Kidney (tissue), 14 donors: Measurements from ENCODE around the gene NFATC2. TPM values are rescaled to one million over a fixed set of nuclear protein-coding genes. Genes with fewer than 3 reads are reported as not detected.

Experiments
- DNase-seq, 5 donors: peaks; one replicate each; pipeline ENCODE4 v3.0.0-alpha.2; 2013 to 2020
- FAIRE-seq: peaks from 2 replicates; lab custom pipeline; 2012; peaks lifted over from hg19 to GRCh38; lab: Jason Lieb, UNC
- H3K27ac ChIP-seq, 2 donors: one replicate each; pipeline ENCODE4 v1.7.0; 2013; ENCODE audit warnings: low read depth in 2 of 2, low read length in 2 of 2, inconsistent platforms in 1 of 2
- H3K27me3 ChIP-seq: one replicate; pipeline ENCODE4 v1.7.1; 2013; ENCODE audit warnings: low read length, inconsistent platforms; ENCODE audit not compliant: control insufficient read depth, insufficient read depth
- H3K36me3 ChIP-seq, 3 donors: one replicate each; pipeline versions ENCODE4 v1.7.0 to v1.7.1; 2013; ENCODE audit warnings: low read length in 3 of 3, control low read depth in 1 of 3, inconsistent platforms in 1 of 3; ENCODE audit not compliant: insufficient read depth in 3 of 3, control insufficient read depth in 2 of 3
- H3K4me1 ChIP-seq, 3 donors: one replicate each; pipeline versions ENCODE4 v1.7.0 to v1.7.1; 2013; ENCODE audit warnings: low read length in 3 of 3, inconsistent platforms in 1 of 3, low read depth in 1 of 3; ENCODE audit not compliant: control insufficient read depth in 2 of 3, insufficient read depth in 2 of 3
- H3K4me3 ChIP-seq, 3 donors: one replicate each; pipeline versions ENCODE4 v1.7.0 to v1.8.1; 2013; ENCODE audit warnings: low read length in 3 of 3, control low read depth in 1 of 3, inconsistent platforms in 1 of 3
- H3K9ac ChIP-seq, 3 donors: one replicate each; pipeline versions ENCODE4 v1.7.0 to v1.7.1; 2013; ENCODE audit warnings: low read length in 3 of 3, control low read depth in 1 of 3, inconsistent platforms in 1 of 3
- H3K9me3 ChIP-seq, 3 donors: one replicate each; pipeline versions ENCODE4 v1.7.0 to v1.7.1; 2013; ENCODE audit warnings: low read length in 3 of 3, control low read depth in 1 of 3, inconsistent platforms in 1 of 3; ENCODE audit not compliant: control insufficient read depth in 2 of 3, insufficient read depth in 1 of 3
- intact Hi-C: fragments of 100-400 bp; cut with DNase I; formaldehyde crosslinking; loops from one replicate; pipeline ENCODE4 v1.11.1; 2022
- polyA plus RNA-seq: library from polyadenylated mRNA; stranded (reverse); fragments of 350-450 nt; fragmentation: Illumina TruSeq; extraction: RNeasy Lipid Tissue Mini Kit (QIAGEN cat#74804); gene quantifications from one replicate; pipeline ENCODE4 v1.2.3, GENCODE V29; 2014; ENCODE audit warnings: low read depth, low replicate concordance; ENCODE audit not compliant: insufficient read depth
- total RNA-seq: library from RNA; stranded (reverse); fragmentation: NEBNext Ultra II Directional; extraction: Animal tissue kit (Norgen Biotek cat#: 25700); gene quantifications from one replicate; pipeline ENCODE4 v1.2.1, GENCODE V29; 2021
- TF ChIP-seq, protein P1 (sequence below): IDR thresholded peaks from 3 replicates; pipeline ENCODE4 v1.5.1; 2012; ENCODE audit warnings: mild to moderate bottlenecking, moderate library complexity, borderline replicate concordance; ENCODE audit not compliant: insufficient read depth; ENCODE audit errors: extremely low read depth
- donor health status: control.
- donor health status: control.
- donor health status: control.
- donor health status: control.
- donor health status: control.
- donor health status: DM: yes; HTN: yes; CAD: no.
- donor health status: Normal renal cell carcinoma (clear cell type).

Gene NFATC2
- total and polyA plus RNA-seq, 2 donors from 2014 or later = 0.73 to 10.5 TPM

DNA sequence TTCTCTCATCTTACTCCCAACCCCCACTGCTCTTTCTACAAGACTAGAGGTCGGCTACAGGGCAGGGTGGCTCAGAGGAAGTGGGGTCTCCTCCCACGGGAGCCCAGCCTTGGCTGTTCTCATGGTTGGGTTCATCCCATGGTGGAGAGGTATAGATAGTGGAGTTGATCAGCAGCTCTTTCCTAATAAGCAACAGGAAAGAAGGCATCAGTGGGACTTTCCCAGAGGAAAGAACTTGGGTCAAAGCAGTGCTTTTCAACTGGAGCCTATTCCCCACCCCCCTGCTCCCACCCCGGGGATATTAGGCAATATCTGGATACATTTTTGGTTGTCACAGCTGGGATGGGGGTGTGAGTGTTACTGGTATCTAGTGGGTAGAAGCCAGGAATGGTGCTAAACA lies 200.9 kb downstream of the NFATC2 start:
- H3K27me3 ChIP-seq = no peaks in the 10 kb centered on the region
- no peak overlapping the region for H3K27ac ChIP-seq
- TF ChIP-seq, protein P1, sequence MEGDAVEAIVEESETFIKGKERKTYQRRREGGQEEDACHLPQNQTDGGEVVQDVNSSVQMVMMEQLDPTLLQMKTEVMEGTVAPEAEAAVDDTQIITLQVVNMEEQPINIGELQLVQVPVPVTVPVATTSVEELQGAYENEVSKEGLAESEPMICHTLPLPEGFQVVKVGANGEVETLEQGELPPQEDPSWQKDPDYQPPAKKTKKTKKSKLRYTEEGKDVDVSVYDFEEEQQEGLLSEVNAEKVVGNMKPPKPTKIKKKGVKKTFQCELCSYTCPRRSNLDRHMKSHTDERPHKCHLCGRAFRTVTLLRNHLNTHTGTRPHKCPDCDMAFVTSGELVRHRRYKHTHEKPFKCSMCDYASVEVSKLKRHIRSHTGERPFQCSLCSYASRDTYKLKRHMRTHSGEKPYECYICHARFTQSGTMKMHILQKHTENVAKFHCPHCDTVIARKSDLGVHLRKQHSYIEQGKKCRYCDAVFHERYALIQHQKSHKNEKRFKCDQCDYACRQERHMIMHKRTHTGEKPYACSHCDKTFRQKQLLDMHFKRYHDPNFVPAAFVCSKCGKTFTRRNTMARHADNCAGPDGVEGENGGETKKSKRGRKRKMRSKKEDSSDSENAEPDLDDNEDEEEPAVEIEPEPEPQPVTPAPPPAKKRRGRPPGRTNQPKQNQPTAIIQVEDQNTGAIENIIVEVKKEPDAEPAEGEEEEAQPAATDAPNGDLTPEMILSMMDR = no peak
- no peak overlapping the region for H3K9ac ChIP-seq
- FAIRE-seq = no peak
- H3K9me3 ChIP-seq = no peaks in the 10 kb centered on the region
- DNase-seq = peak in 1 of 5 donors; percentile 56
- no peaks in the 10 kb centered on the region for H3K4me1 ChIP-seq
- H3K4me3 ChIP-seq = no peak overlapping the region
- intact Hi-C loops = no loop called here
- H3K36me3 ChIP-seq = no peaks in the 10 kb centered on the region

DNA sequence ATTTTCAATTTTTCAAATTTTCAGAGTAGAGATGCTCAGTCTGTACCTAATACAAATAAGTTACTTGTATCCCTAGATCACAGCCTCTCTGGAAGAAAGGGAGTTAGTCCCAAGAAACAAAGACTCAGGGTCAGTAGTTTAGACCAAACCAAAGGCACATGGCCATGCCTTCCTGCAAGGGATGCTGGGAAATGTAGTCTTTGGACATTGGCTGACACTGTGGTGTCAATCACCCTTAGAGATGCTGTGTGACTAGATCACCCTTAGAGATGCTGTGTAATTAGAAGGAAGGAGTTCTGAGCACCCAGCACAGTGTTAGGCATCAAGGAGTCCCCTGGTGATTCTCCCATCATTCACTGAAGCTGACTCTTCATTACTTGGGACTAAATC lies 202.1 kb downstream of the NFATC2 start:
- Histone ChIP-seq H3K9me3 (no peaks in the 10 kb centered on the region), H3K27ac (no peak overlapping the region), H3K4me1 (no peaks in the 10 kb centered on the region), H3K9ac (no peak overlapping the region), H3K4me3 (no peak overlapping the region), H3K36me3 (no peaks in the 10 kb centered on the region), H3K27me3 (no peaks in the 10 kb centered on the region)
- intact Hi-C loops = no loop called here
- TF ChIP-seq, protein P1 = no peak
- FAIRE-seq = no peak
- no peak for DNase-seq

DNA sequence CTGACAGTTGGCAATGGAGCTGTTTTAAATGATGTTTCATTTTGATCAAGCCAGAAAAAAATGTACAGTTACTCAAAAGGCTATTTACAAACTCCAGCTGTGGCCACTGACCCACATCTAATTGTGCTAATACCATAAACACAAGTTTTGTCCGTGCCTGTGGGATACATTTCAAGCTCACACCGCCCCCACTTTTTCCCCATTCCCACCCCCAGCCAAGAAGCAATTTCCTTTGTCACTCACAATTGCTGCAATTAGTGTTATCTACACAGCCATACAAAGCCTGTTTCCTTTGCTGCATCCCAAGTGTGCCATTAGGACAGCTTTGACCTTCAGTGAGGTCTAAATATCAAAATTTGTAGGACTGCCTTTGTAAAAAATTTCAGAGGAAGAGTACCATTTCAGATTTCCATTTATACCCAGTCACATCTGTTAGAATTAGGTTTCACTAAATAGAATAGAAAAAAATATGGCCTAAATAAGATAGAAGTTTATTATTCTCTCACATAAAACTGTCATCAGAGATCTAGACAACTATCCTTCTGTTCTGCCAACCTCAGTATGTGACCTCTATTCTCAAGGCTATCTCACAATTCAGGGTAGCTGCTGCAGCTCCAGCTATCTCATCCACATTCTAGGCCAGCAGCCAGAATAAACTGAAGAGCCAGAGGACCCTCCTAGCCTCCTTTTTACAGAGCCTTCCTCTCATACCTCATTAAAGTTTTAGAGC lies 202.6 kb downstream of the NFATC2 start:
- no peaks in the 10 kb centered on the region for H3K36me3 ChIP-seq
- no peak overlapping the region for H3K9ac ChIP-seq
- H3K27me3 ChIP-seq = no peaks in the 10 kb centered on the region
- H3K27ac ChIP-seq = no peak overlapping the region
- H3K9me3 ChIP-seq = no peaks in the 10 kb centered on the region
- TF ChIP-seq, protein P1 = no peak
- no peaks in the 10 kb centered on the region for H3K4me1 ChIP-seq
- FAIRE-seq (no peak), DNase-seq (peak in 1 of 5 donors; percentile 28)
- no peak overlapping the region for H3K4me3 ChIP-seq
- intact Hi-C loops = no loop called here
